A549 (cell line): ENCODE measurements around the gene TREML1. TPM values are rescaled to one million over a fixed set of nuclear protein-coding genes. Genes with fewer than 3 reads are reported as not detected.

Experiments used
- ATAC-seq, 2 experiments: fragments of 200-7000 bp in 1 of 2; fragments of >200 bp in 1 of 2; cut with Nextera tagmentation in 1 of 2; cut with Tn5 transposase in 1 of 2; 3 replicates each; pipeline versions ENCODE4 v1.8.0 to v1.9.1; 2018 to 2020; ENCODE audit warnings: mild to moderate bottlenecking in 1 of 2, moderate library complexity in 1 of 2
- CTCF ChIA-PET: fragments of 300-600 bp; sonication (Branson Sonifier 250); formaldehyde crosslinking; extraction: SDS; loops from one replicate; lab custom pipeline; 2021; ENCODE audit warnings: antibody characterized with exemption, inconsistent platforms; lab: Yijun Ruan, JAX
- POLR2A ChIA-PET: fragments of 350-600 bp; formaldehyde crosslinking; extraction: SDS; loops from one replicate; lab custom pipeline; 2021; ENCODE audit warnings: antibody characterized with exemption, inconsistent platforms; lab: Yijun Ruan, JAX
- DNase-seq, 2 experiments: peaks; one replicate each; pipeline versions ENCODE4 v3.0.0 to v3.0.0-alpha.2; 2011 to 2016; ENCODE audit warnings: low read depth in 1 of 2, low spot score in 1 of 2
- FAIRE-seq: peaks from 2 replicates; lab custom pipeline; 2011; peaks lifted over from hg19 to GRCh38; lab: Jason Lieb, UNC
- H3K27ac ChIP-seq, 2 experiments: fragments of >200 bp; sonication (Bioruptor Twin); formaldehyde crosslinking; 3 replicates each; pipeline ENCODE4 v1.5.1; 2016 to 2017
- H3K4me1 ChIP-seq: fragments of >200 bp; sonication (Bioruptor Twin); formaldehyde crosslinking; 3 replicates; pipeline ENCODE4 v1.6.1; 2016
- H3K4me2 ChIP-seq: fragments of >200 bp; sonication (Bioruptor Twin); formaldehyde crosslinking; 3 replicates; pipeline ENCODE4 v1.6.1; 2016
- H3K4me3 ChIP-seq: fragments of >200 bp; sonication (Bioruptor Twin); formaldehyde crosslinking; 3 replicates; pipeline ENCODE4 v1.5.1; 2016
- H3K9me3 ChIP-seq: fragments of >200 bp; sonication (Bioruptor Twin); formaldehyde crosslinking; 3 replicates; pipeline ENCODE4 v1.6.1; 2016
- CBX8 ChIP-seq: fragments of 200-600 bp; sonication (generic); IDR thresholded peaks from 2 replicates; pipeline ENCODE4 v1.6.1; 2016
- CHD2 ChIP-seq: fragments of 150-350 bp; IDR thresholded peaks from 2 replicates; pipeline ENCODE4 v1.6.1; 2014; ENCODE audit warnings: low read length; ENCODE audit not compliant: partially characterized antibody
- EHF ChIP-seq: fragments of 250-450 bp; sonication (Bioruptor Pico); IDR thresholded peaks from 2 replicates; pipeline ENCODE4 v1.5.0; 2020; ENCODE audit warnings: mild to moderate bottlenecking
- ESRRA ChIP-seq: fragments of 150-350 bp; IDR thresholded peaks from 2 replicates; pipeline ENCODE4 v1.6.1; 2014; ENCODE audit warnings: mild to moderate bottlenecking, low read length, borderline replicate concordance
- GATA3 ChIP-seq: IDR thresholded peaks from 2 replicates; pipeline ENCODE4 v1.6.1; 2012; ENCODE audit warnings: borderline replicate concordance
- HDAC2 ChIP-seq: fragments of 200-600 bp; sonication (generic); IDR thresholded peaks from 2 replicates; pipeline ENCODE4 v1.6.1; 2016
- HES2 ChIP-seq: fragments of >200 bp; sonication (Bioruptor Twin); formaldehyde crosslinking; IDR thresholded peaks from 2 replicates; pipeline ENCODE4 v1.6.1; 2016
- HMGXB4 ChIP-seq: fragments of 250-450 bp; sonication (Bioruptor Pico); IDR thresholded peaks from 2 replicates; pipeline ENCODE4 v1.5.0; 2021; ENCODE audit warnings: mild to moderate bottlenecking, moderate library complexity, borderline replicate concordance
- HOXA7 ChIP-seq: fragments of 250-450 bp; sonication (Bioruptor Pico); IDR thresholded peaks from 2 replicates; pipeline ENCODE4 v1.5.0; 2020; ENCODE audit warnings: mild to moderate bottlenecking, moderate library complexity
- JUN ChIP-seq, 2 experiments: fragments of >200 bp; sonication (Bioruptor Twin); formaldehyde crosslinking; IDR thresholded peaks; 2 replicates in 1 of 2; 3 replicates in 1 of 2; pipeline ENCODE4 v1.6.1; 2016 to 2017
- KDM5A ChIP-seq: fragments of 200-600 bp; sonication (generic); IDR thresholded peaks from 2 replicates; pipeline ENCODE4 v1.6.1; 2016; ENCODE audit warnings: antibody characterized with exemption, mild to moderate bottlenecking
- MYC ChIP-seq: IDR thresholded peaks from 2 replicates; pipeline ENCODE4 v1.6.1; 2012; ENCODE audit warnings: mild to moderate bottlenecking, inconsistent platforms, low read length, improper control_type of control experiment, borderline replicate concordance
- PHF8 ChIP-seq: fragments of 200-600 bp; sonication (generic); IDR thresholded peaks from 2 replicates; pipeline ENCODE4 v1.6.1; 2016; ENCODE audit warnings: low read depth, mild to moderate bottlenecking, antibody characterized with exemption, moderate library complexity, borderline replicate concordance
- POLR2A ChIP-seq: IDR thresholded peaks from 2 replicates; pipeline ENCODE4 v1.6.1; 2012; ENCODE audit warnings: mild to moderate bottlenecking, low read length
- POLR2AphosphoS2 ChIP-seq: conservative IDR thresholded peaks from 2 replicates; pipeline ENCODE4 v1.6.1; 2012; ENCODE audit warnings: low read length, improper control_type of control experiment, inconsistent platforms
- RARB ChIP-seq: fragments of 250-450 bp; sonication (Bioruptor Pico); IDR thresholded peaks from 2 replicates; pipeline ENCODE4 v1.8.0; 2021; ENCODE audit warnings: mild to moderate bottlenecking, moderate library complexity
- RNF2 ChIP-seq: fragments of 200-600 bp; sonication (generic); IDR thresholded peaks from 2 replicates; pipeline ENCODE4 v1.6.1; 2016; ENCODE audit warnings: low read depth, mild to moderate bottlenecking, antibody characterized with exemption, moderate library complexity, borderline replicate concordance
- TP53 ChIP-seq: fragments of 250-450 bp; sonication (Bioruptor Pico); IDR thresholded peaks from 2 replicates; pipeline ENCODE4 v1.5.0; 2021; ENCODE audit warnings: mild to moderate bottlenecking, moderate library complexity
- ZFP36 ChIP-seq: fragments of 450-650 bp; IDR thresholded peaks from 2 replicates; pipeline ENCODE4 v1.6.1; 2014; ENCODE audit warnings: borderline replicate concordance; ENCODE audit not compliant: partially characterized antibody
- ZSCAN20 ChIP-seq: fragments of 250-450 bp; sonication (Bioruptor Pico); IDR thresholded peaks from 2 replicates; pipeline ENCODE4 v1.8.0; 2022; ENCODE audit warnings: mild to moderate bottlenecking, moderate library complexity
- WGBS: methylation state at CpG from one replicate; pipeline ENCODE4 v1.1.6; 2017; ENCODE audit errors: missing lambda C conversion rate; 5-methylcytosine and 5-hydroxymethylcytosine counted together
- polyA plus RNA-seq, 4 experiments: library from polyadenylated mRNA; depleted of rRNA in 3 of 4; stranded (reverse); fragments of >200 nt; fragmentation: RNase III in 1 of 4; extraction: RNeasy Plus Mini Kit Qiagen cat#74134 plus additional on column Dnase treatment in 1 of 4; gene quantifications; 2 replicates in 3 of 4; 3 replicates in 1 of 4; pipeline ENCODE4 v1.2.3, GENCODE V29; 2011 to 2017
- TF ChIP-seq, protein P1 (sequence below): fragments of >200 bp; sonication (Bioruptor Twin); formaldehyde crosslinking; IDR thresholded peaks from 3 replicates; pipeline ENCODE4 v1.6.1; 2016

Gene TREML1
- polyA plus RNA-seq, 2 of the 4 experiments (the other 2 are of a cell fraction) = not detected

GRCh38 chr6:41156771-41157170, 2.6 kb upstream of the TREML1 start:
- DNase-seq = no peak
- CTCF ChIA-PET = no interaction called here
- FAIRE-seq = no peak

DNA sequence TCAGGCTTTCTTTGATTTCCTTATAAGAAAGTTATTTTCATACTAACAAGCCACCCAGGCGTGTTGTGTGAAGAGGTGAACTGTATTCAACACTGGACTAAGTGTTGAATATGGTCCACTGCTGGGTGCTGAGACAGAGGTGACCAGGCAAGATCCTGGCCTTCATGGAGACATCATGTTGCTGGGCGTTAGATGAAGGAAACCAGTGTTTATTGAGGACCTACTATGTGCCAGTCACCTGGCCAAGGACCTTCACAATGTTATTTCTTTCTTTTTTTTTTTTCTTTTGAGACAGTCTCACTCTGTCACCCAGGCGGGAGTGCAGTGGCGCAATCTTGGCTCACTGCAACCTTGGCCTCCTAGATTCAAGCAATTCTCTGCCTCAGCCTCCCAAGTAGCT, 1.9 kb upstream of the TREML1 start:
- DNase-seq = no peak
- no peak overlapping the region for H3K4me3 ChIP-seq
- TF ChIP-seq JUN (IDR thresholded peaks at IDR 0.05) (no peak), TP53 (CRISPR knock-in tag) (no peak), CHD2 (no peak)
- H3K4me1 ChIP-seq = no peaks in the 10 kb centered on the region
- FAIRE-seq = no peak
- no peak for ATAC-seq
- H3K27ac ChIP-seq = no peak overlapping the region
- ChIA-PET POLR2A (no interaction called here), CTCF (no interaction called here)
- H3K4me2 ChIP-seq = no peak overlapping the region
- 56% methylated on average over 4 of the region's 4 CpGs for WGBS
- H3K9me3 ChIP-seq = no peaks in the 10 kb centered on the region

More at GRCh38 chr6:41156771-41157170, 2.6 kb upstream of the TREML1 start:
- POLR2A ChIA-PET = no interaction called here
- ATAC-seq = no peak
- no peak overlapping the region for H3K4me3 ChIP-seq
- H3K9me3 ChIP-seq = no peaks in the 10 kb centered on the region
- no peak overlapping the region for H3K27ac ChIP-seq
- H3K4me1 ChIP-seq = no peaks in the 10 kb centered on the region
- 44% methylated on average over 6 of the region's 6 CpGs for WGBS
- H3K4me2 ChIP-seq = no peak overlapping the region
- TF ChIP-seq HOXA7 (CRISPR knock-in tag) = no peak
- TF ChIP-seq EHF (CRISPR knock-in tag) = no peak
- no peak for TF ChIP-seq RNF2
- TF ChIP-seq ZFP36 = no peak
- no peak for TF ChIP-seq ESRRA
- no peak for TF ChIP-seq HDAC2

- POLR2A ChIA-PET = no interaction called here
- no peak for FAIRE-seq
- no peak for DNase-seq
- Histone ChIP-seq H3K4me3 (no peak overlapping the region), H3K9me3 (no peaks in the 10 kb centered on the region), H3K27ac (no peak overlapping the region), H3K4me2 (no peak overlapping the region), H3K4me1 (no peaks in the 10 kb centered on the region)
- ATAC-seq = no peak
- 38% methylated on average over 7 of the region's 7 CpGs for WGBS
- CTCF ChIA-PET = no interaction called here
- TF ChIP-seq HES2 = no peak
- TF ChIP-seq CBX8 = no peak
- TF ChIP-seq RARB (CRISPR knock-in tag) = no peak
- no peak for TF ChIP-seq HMGXB4
- TF ChIP-seq GATA3 = no peak
- no peak for TF ChIP-seq KDM5A
- no peak for TF ChIP-seq PHF8
- no peak for TF ChIP-seq POLR2AphosphoS2
- no peak for TF ChIP-seq ZSCAN20 (CRISPR knock-in tag)
- TF ChIP-seq, protein P1, sequence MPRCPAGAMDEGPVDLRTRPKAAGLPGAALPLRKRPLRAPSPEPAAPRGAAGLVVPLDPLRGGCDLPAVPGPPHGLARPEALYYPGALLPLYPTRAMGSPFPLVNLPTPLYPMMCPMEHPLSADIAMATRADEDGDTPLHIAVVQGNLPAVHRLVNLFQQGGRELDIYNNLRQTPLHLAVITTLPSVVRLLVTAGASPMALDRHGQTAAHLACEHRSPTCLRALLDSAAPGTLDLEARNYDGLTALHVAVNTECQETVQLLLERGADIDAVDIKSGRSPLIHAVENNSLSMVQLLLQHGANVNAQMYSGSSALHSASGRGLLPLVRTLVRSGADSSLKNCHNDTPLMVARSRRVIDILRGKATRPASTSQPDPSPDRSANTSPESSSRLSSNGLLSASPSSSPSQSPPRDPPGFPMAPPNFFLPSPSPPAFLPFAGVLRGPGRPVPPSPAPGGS = no peak
- TF ChIP-seq POLR2A = no peak
- TF ChIP-seq MYC = no peak
- no peak for TF ChIP-seq JUN (IDR thresholded peaks at IDR 0.05)
Measured at GRCh38 chr6:41155132-41155805, 1.1 kb upstream of the TREML1 start.
